ENCODE measurements around the gene GTSE1.

- TF ChIP-seq CTCF (IDR thresholded peaks at IDR 0.05) (no peak), POLR2A (IDR thresholded peaks at IDR 0.05) (no peak)
Measured at GRCh38 chr22:46295277-46295971, 1.2 kb upstream of the GTSE1 start.
